ENCODE measurements around the gene SEPSECS. TPM values are rescaled to one million over a fixed set of nuclear protein-coding genes. Genes with fewer than 3 reads are reported as not detected.

The SEPSECS gene
- polyA plus RNA-seq, 3 donors, result 16.6 to 20.3 (median 17.3) TPM

DNA sequence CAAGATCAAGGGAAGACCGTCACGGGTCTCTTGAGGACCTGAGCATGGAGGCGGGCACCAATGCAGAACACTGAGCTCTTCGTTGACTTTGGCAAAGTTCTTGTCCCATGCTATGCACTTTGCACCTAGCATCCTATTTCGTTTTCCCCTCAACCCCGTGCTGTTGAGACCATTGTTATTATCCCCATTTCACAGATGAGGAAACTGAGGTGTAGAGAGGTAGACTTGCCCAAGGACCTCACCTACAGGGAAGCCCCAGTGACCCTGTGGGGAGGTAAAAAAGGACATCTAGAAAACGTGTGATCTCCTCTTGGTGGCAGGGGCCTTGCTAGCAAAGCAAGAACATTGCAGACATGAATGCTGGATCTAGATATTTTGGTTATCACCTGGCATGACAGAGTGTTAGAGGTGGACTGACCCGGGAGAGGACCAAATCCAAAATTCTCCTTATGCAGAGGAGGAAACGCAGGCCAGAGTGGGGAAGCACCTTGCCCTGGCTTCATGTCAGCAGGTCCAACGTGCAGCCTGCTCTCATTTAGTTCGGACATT lies 48.5 kb downstream of the SEPSECS start:
- no peak for DNase-seq (ENCODE audit: low read depth in 3 of 3, low spot score in 2 of 3)

DNA sequence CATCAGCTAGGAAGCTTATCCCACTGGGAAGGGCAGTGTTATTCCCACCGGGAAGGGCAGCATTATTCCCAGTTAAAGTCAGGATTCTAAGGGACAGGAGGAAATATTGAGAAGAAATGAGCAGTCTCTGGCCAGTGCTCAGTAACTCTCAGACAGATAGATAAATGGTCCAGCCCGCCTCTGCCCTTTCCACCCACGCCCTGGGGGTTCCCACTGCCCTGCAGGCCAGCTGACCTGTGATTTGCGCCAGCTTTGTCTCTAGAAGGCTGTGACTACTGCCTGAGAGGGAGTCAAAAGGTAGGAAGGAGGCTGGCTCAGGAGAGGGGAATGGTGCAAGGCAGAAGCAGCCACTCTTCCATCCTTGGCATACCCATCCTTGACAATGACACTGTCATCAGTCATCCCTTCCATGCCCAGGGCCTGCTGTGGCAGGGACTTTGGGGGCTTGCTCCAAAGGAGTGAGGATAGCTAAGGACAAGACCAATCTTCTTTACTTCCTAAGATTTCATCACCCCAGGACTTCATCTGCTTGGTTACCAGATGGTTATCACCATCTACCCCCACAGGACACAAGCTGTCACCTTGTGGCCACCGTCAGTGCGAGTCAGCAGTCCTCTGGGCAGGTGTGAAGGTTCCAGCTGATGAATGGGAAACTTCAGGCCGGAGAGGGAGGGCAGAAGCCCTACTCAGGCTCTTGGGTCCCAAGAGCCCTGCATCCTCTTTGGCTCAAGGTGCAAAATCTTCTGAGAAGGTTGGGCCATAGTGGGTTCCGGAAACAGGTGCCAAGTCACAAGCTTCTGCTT lies 49.5 kb downstream of the SEPSECS start:
- no peak for DNase-seq (ENCODE audit: low read depth in 3 of 3, low spot score in 2 of 3)

- no peak for DNase-seq (ENCODE audit: low read depth in 3 of 3, low spot score in 2 of 3)
Measured at GRCh38 chr4:25109511-25109910, 50.7 kb downstream of the SEPSECS start.

DNA sequence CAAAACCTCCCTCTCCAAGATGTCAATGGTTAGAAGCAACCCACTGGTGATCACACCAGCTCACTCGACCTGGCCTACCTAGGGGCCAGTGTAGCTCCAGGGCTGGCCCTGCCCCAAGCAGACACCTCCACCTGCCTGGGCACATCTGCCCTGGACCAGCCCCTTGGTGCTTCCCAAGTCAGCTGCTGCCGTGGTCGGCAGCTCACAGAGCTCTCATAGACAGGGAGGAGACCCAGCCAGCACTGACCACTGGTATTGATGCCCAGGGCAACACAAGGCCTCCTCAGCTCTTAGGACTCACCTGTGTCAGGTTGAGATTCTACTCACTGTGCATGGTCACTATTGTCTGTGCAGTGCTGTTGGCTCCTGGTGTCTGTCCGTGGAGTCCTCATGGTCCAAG lies 51.7 kb downstream of the SEPSECS start:
- no peak for DNase-seq (ENCODE audit: low read depth in 3 of 3, low spot score in 2 of 3)

- DNase-seq (ENCODE audit: low read depth in 3 of 3, low spot score in 2 of 3), result no peak
Measured at GRCh38 chr4:25107827-25108516, 52.3 kb downstream of the SEPSECS start.

DNA sequence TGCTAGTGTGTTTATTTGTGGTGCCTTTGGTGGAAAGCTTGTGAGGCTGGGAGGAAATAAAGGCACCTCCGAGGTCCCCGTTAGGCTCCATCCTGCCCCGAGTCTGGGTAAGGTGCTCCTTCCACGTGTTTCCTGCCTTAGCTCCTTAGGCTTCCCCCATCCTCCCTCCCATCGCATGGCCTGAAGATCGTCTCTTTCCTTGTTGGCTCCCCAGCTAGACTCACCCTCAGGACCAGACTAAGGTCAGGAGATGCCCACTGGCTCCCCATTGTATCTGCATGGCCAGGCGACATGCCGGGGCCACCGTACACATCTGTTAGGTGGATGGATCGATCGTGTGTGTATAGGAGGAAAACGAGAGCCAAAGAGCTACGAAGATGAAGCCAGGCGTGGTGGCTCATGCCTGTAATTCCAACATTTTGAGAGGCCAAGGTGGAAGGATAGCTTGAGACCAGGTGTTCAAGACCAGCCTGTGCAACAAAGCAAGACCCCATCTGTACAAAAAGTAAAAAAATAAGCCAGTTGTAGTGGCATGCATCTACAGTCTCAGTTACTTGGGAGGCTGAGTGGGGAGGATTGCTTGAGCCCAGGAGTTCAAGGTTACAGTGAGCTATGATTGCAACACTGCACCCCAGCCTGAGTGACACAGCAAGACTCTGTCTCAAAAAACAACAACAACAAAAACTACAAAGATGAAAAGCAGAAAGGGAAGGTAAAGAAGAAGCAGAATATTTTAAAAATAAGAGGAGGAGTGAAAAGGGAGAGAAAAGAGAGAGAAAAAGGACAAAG lies 53.7 kb downstream of the SEPSECS start:
- DNase-seq (ENCODE audit: low read depth in 3 of 3, low spot score in 2 of 3), result no peak

DNA sequence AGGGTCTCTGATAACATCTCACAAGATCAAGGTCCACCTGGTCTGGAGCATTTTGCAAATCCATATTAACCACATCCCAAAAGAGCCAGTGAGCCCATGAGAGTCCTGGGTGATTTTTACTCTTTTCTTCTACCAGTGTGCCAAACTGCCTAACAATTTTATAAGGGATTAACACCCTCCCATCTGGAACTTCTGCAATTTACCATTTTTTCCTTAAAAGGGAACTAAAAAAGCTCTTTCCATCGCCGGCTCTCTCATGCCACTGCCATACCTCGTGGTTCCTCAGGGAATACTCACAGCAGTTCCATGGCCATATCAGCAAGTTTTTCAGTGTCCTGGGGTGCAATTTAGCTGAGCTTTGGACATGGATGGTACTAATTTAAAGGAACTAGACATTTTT lies 55.7 kb downstream of the SEPSECS start:
- DNase-seq (ENCODE audit: low read depth in 3 of 3, low spot score in 2 of 3), result no peak

DNA sequence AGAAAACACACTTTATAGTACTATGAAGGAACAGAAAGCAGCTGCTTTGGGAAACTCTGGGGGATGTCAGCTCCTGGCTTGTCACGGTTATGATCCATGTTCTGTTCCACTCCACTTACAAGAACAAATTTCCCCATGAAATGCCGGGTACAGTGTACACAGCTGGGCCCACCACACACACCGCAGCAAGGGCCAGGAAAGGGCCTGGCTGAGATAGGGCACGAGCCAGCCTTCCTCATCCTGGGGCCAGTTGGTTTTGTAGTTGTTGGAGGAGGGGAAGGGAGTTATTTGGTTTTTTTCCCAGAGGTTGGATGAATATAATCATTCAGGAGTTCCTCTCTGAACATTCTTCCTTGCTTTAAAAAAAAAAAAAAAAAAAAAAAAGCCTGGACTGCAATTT lies 56.8 kb downstream of the SEPSECS start:
- DNase-seq (ENCODE audit: low read depth in 3 of 3, low spot score in 2 of 3), result no peak

DNA sequence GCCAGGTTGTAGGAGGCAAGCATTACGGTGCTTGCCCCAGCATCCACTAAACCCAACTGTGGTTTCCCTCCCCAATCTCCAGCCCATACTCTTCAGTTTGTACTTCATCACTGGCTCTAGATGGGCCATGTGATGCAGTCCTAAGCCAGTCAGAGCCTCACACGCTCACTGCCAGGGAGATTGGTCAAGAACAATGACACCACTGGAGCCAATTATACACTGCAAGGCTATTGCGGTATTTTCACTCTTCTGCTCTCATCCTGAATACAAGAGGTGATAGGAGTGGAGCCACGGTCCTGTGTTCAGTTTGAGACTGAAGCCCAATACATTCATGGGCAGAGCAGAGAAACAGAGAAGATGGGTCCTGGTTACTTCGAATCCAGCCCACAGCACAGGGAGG lies 58.4 kb downstream of the SEPSECS start:
- DNase-seq (ENCODE audit: low read depth in 3 of 3, low spot score in 2 of 3), result no peak

- no peak for DNase-seq (ENCODE audit: low read depth in 3 of 3, low spot score in 2 of 3)
Measured at GRCh38 chr4:25100710-25101109, 59.5 kb downstream of the SEPSECS start.

DNA sequence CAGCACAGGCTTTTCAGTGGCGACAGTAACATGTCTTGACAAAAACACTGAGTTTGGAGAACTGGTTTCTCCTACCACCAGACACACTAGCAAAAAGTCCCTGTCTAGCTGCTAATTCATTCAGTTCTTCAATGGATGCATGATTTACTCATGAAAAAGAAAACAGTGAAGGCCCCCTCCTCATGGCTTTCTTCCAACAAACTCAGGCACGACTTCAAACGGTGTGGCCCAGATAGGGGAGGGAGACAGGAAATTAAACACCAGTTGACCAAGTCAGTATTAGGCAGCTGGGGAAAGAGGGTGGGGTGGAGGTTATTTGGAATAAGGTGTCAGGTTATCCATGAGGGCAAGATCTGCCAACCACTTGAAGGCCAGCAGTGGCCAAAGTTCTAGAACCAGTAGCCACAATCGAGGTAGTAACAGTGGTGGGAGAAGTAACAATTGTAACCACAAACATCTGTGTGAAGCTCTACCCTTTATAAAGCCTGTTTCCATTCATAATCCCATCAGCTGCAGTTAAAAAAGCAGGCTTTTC lies 60.2 kb downstream of the SEPSECS start:
- no peak for DNase-seq (ENCODE audit: low read depth in 3 of 3, low spot score in 2 of 3)

DNA sequence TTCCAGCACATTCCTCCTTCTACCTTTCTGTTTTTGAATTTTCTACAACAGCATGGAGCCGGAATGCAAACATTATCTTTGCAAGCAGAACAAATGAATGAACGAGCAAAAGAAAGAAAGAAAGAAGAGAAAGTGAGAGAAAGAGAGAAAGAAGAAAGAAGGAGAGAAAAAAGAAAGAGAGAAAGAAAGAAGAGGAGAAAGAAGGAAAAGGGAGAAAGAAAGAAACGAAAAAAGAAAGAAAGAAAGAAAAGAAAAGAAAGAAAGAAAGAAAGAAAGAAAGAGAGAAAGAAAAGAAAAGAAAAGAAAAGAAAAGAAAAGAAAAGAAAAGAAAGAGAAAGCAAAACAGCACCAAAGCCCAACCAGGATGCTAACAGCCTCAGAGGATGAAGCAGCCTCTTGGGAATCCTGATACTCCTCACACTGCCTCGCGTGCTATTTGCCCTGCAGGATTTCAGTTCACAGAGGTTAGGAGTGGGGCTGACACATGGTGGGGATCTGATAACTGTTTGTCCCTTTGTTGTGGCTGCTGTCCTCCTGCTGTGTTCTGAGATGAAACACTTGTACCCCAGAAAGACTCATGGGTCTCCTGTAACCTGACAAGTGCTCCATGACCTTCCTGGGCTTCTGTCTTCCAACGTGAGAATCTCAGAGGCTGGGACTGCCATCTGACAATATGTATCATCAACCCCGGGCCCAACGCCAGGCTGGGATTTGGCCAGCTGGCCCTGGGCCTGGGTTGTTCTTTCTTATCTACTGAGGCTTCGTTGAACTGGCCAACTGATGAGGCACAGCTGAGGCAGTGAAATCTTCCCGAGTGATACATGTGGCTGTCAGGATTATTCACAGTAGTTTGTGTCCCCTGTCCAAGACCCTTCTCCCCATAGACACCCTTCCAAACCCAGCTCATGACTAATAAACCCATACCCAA lies 61.0 kb downstream of the SEPSECS start:
- DNase-seq (ENCODE audit: low read depth in 3 of 3, low spot score in 2 of 3), result no peak

DNA sequence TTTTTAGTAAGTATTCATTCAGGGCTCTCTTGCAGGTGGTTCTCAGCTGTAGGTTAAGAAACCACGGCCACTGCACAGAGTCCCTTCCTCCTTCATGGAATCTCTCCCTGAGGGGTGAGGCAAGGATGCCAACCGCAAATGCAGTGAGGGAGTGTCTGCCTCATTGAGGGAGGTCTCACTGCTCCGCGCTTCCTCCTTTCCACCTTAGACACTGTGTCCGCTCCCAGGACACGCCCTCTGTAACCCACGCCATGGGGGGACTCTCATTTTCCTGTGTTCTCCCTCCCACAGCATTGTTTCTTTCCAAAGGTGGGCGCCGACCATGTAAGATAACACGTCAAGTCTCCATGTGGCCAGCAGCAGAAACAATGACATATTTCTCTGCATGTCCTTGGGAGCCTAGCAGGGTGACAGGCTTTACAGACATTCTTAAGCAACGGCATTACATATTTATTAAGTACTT lies 63.2 kb downstream of the SEPSECS start:
- DNase-seq (ENCODE audit: low read depth in 3 of 3, low spot score in 2 of 3), result no peak

- no peak for DNase-seq (ENCODE audit: low read depth in 3 of 3, low spot score in 2 of 3)
Measured at GRCh38 chr4:25096251-25096980, 63.8 kb downstream of the SEPSECS start.

- no peak for DNase-seq (ENCODE audit: low read depth in 3 of 3, low spot score in 2 of 3)
Measured at GRCh38 chr4:25095837-25096236, 64.4 kb downstream of the SEPSECS start.

- DNase-seq (ENCODE audit: low read depth in 3 of 3, low spot score in 2 of 3), result no peak
Measured at GRCh38 chr4:25092139-25092538, 68.1 kb downstream of the SEPSECS start.

- no peak for DNase-seq (ENCODE audit: low read depth in 3 of 3, low spot score in 2 of 3)
Measured at GRCh38 chr4:25090516-25090915, 69.7 kb downstream of the SEPSECS start.

DNA sequence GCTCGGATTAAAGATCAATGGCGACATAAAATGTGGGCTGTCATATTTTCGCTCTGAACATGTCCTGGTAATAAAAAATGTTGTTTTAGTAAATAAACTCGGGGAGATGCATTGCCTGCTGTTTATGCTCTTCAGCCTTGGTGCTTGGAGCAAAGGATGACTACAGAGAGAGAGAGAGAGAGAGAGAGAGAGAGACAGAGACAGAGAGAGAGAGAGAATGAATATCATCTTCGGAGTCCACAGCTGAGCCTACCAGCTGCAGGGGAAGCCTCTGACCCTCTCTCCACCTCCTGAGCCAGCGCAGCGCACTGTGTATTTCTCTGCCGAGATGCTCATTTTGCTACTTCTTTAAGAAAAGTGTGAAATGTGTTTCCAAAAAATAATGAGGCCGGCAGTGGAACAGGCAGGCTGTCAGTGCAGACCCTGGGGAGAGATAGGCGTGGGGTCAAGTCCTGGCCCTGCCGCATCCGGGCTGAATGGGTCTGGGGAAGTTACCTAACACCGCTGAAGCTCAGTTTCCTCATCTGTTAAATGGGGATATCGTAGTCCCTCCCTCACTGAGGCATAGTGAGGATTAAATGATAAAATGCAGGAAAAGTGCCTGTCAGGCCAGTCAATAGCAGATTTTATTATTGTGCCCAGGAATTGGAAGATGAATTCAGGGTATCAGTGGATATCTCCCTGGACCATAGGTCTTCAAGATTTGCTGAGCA lies 71.0 kb downstream of the SEPSECS start:
- no peak for DNase-seq (ENCODE audit: low read depth in 3 of 3, low spot score in 2 of 3)

Measured in right renal cortex interstitium (tissue), 3 donors.